ENCODE data around the gene ATMIN. TPM values are rescaled to one million over a fixed set of nuclear protein-coding genes. Genes with fewer than 3 reads are reported as not detected.

ATMIN gene
- polyA plus RNA-seq, 1 experiment = 48.1 TPM

GRCh38 chr16:81012974-81013373 is 22.7 kb upstream of the ATMIN start:
- Histone ChIP-seq H3K27me3 (ENCODE audit: control insufficient read depth, insufficient read depth, low read length) (no peaks in the 10 kb centered on the region), H3K27ac (ENCODE audit: low read depth, low read length) (no peak overlapping the region), H3K9me3 (ENCODE audit: control insufficient read depth, insufficient read depth, low read length) (no peaks in the 10 kb centered on the region), H3K4me3 (ENCODE audit: low read depth, low read length) (no peak overlapping the region)
- TF ChIP-seq, protein P1, sequence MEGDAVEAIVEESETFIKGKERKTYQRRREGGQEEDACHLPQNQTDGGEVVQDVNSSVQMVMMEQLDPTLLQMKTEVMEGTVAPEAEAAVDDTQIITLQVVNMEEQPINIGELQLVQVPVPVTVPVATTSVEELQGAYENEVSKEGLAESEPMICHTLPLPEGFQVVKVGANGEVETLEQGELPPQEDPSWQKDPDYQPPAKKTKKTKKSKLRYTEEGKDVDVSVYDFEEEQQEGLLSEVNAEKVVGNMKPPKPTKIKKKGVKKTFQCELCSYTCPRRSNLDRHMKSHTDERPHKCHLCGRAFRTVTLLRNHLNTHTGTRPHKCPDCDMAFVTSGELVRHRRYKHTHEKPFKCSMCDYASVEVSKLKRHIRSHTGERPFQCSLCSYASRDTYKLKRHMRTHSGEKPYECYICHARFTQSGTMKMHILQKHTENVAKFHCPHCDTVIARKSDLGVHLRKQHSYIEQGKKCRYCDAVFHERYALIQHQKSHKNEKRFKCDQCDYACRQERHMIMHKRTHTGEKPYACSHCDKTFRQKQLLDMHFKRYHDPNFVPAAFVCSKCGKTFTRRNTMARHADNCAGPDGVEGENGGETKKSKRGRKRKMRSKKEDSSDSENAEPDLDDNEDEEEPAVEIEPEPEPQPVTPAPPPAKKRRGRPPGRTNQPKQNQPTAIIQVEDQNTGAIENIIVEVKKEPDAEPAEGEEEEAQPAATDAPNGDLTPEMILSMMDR (IDR thresholded peaks at IDR 0.05; ENCODE audit: low read depth, low read length) = no peak
- POLR2A ChIA-PET = no interaction called here
- CTCF ChIA-PET = no interaction called here
- DNase-seq (ENCODE audit: low read depth, low spot score) = no peak

DNA sequence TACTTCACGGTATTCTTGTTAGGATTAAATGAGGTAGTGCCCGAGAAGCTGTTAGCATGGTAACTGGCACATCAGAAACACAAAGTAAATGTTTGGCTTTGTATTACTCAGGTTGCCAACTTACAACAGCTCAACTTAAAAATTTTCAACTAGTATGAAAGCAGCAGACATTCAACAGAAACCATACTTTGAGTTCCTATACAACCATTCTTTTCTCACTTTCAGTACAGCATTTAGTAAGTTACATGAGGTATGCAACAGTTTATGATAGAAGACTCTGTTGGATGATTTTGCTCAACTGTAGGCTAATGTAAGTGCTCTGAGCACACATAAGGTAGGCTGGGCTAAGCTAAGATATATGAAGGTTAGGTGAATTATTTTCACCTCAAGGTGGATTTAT is 21.0 kb upstream of the ATMIN start:
- H3K9me3 ChIP-seq (ENCODE audit: control insufficient read depth, insufficient read depth, low read length) = no peaks in the 10 kb centered on the region
- no peaks in the 10 kb centered on the region for H3K27me3 ChIP-seq (ENCODE audit: control insufficient read depth, insufficient read depth, low read length)
- H3K4me3 ChIP-seq (ENCODE audit: low read depth, low read length) = no peak overlapping the region
- POLR2A ChIA-PET = no interaction called here
- H3K27ac ChIP-seq (ENCODE audit: low read depth, low read length) = no peak overlapping the region
- CTCF ChIA-PET = interaction anchor here (1.2 to 1.4 kb wide), 4 partner anchors 10 to 21 kb away, joined by 3 to 9 read pairs (median 4); partner anchors contain the start of gene ATMIN
- DNase-seq (ENCODE audit: low read depth, low spot score) = no peak
- TF ChIP-seq, protein P1 (IDR thresholded peaks at IDR 0.05; ENCODE audit: low read depth, low read length) = no peak

GRCh38 chr16:81018496-81018895 is 17.1 kb upstream of the ATMIN start:
- H3K9me3 ChIP-seq (ENCODE audit: control insufficient read depth, insufficient read depth, low read length) = no peaks in the 10 kb centered on the region
- ChIA-PET POLR2A (interaction anchor here (1.5 kb wide), 1 partner anchor 12 kb away, joined by 4 read pairs; the partner anchor contains the start of genes CENPN and CMC2), CTCF (interaction anchor here (0.6 to 2.0 kb wide), 5 partner anchors 14 to 19 kb away, joined by 3 to 13 read pairs (median 5); partner anchors contain the start of gene ATMIN)
- H3K27ac ChIP-seq (ENCODE audit: low read depth, low read length) = no peak overlapping the region
- no peak for DNase-seq (ENCODE audit: low read depth, low spot score)
- no peaks in the 10 kb centered on the region for H3K27me3 ChIP-seq (ENCODE audit: control insufficient read depth, insufficient read depth, low read length)
- TF ChIP-seq, protein P1 (IDR thresholded peaks at IDR 0.05; ENCODE audit: low read depth, low read length) = no peak
- no peak overlapping the region for H3K4me3 ChIP-seq (ENCODE audit: low read depth, low read length)

DNA sequence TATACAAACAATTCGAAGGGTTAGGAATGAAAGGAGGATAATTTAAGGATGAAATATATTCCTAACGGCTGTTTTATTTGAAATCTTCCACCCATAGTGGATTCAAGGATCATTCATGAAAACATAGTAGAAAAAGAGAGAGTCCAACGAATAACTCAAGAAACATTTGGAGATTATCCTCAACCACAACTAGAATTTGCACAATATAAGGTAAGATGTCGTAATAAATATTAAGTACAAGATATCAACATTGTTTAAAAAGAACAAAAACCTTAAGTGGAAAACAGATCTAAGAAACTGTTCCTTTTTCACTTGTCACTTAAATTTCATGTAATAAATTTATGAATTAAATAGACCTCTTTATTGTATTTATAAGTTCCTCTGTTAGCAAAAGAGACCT is 9.2 kb upstream of the ATMIN start:
- H3K4me3 ChIP-seq (ENCODE audit: low read depth, low read length) = no peak overlapping the region
- POLR2A ChIA-PET = no interaction called here
- no peak for DNase-seq (ENCODE audit: low read depth, low spot score)
- no peaks in the 10 kb centered on the region for H3K9me3 ChIP-seq (ENCODE audit: control insufficient read depth, insufficient read depth, low read length)
- H3K27me3 ChIP-seq (ENCODE audit: control insufficient read depth, insufficient read depth, low read length) = no peaks in the 10 kb centered on the region
- no peak overlapping the region for H3K27ac ChIP-seq (ENCODE audit: low read depth, low read length)
- TF ChIP-seq, protein P1 (IDR thresholded peaks at IDR 0.05; ENCODE audit: low read depth, low read length) = no peak
- CTCF ChIA-PET = interaction anchor here (0.6 kb wide), 1 partner anchor 9 kb away, joined by 4 read pairs; the partner anchor contains the start of gene ATMIN

DNA sequence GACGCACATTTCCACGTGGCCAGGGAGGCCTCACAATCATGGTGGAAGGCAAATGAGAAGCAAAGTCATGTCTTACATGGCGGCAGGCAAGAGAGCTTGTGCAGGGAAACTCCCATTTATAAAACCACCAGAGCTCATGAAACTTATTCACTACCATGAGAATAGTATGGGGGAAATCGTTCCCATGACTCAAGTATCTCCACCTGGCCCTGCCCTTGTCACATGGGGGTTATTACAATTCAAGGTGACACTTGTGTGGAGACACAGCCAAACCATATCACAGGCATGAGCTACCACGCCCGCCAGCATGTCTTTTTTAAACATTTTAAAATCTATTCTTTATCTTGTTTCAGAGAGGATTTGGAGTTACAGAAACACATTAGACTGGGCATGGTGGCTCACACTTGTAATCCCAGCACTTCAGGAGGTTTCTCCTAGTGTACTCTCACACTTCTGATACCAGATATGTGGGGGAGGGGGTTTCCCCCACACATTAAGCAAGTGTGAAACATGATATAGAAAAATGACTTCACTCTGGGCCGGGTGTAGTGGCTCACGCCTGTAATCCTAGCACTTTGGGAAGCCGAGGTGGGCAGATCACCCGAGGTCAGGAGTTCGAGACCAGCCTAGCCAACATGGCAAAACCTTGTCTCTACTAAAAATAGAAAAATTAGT is 5.6 kb upstream of the ATMIN start:
- CTCF ChIA-PET = interaction anchor here (1.1 to 2.8 kb wide), 3 partner anchors 16 to 175 kb away, joined by 4 to 10 read pairs (median 4); no protein-coding TSS in a partner anchor
- no peak overlapping the region for H3K27ac ChIP-seq (ENCODE audit: low read depth, low read length)
- POLR2A ChIA-PET = no interaction called here
- no peak for DNase-seq (ENCODE audit: low read depth, low spot score)
- TF ChIP-seq, protein P1 (IDR thresholded peaks at IDR 0.05; ENCODE audit: low read depth, low read length) = no peak
- no peaks in the 10 kb centered on the region for H3K9me3 ChIP-seq (ENCODE audit: control insufficient read depth, insufficient read depth, low read length)
- H3K27me3 ChIP-seq (ENCODE audit: control insufficient read depth, insufficient read depth, low read length) = no peaks in the 10 kb centered on the region
- no peak overlapping the region for H3K4me3 ChIP-seq (ENCODE audit: low read depth, low read length)

All from AG04450 (cell line).